K562 (cell line): ENCODE measurements around the gene FAM131C. TPM values are rescaled to one million over a fixed set of nuclear protein-coding genes. Genes with fewer than 3 reads are reported as not detected.
A peak's percentile ranks its signal among the peaks of the same experiment; 100 is the strongest.

ENCODE experiments used
- CBFA2T2 ChIP-seq: fragments of 450-650 bp; conservative IDR thresholded peaks from 2 replicates; pipeline ENCODE4 v1.6.1; 2017; ENCODE audit warnings: mild to moderate bottlenecking
- EHMT2 ChIP-seq: fragments of 450-650 bp; IDR thresholded peaks from 2 replicates; pipeline ENCODE4 v1.6.1; 2018; ENCODE audit warnings: antibody characterized with exemption
- EP300 ChIP-seq: IDR thresholded peaks from 2 replicates; pipeline ENCODE4 v1.6.1; 2012; ENCODE audit warnings: low read length, improper control_type of control experiment
- FOS ChIP-seq: IDR thresholded peaks from 3 replicates; pipeline ENCODE4 v1.6.1; 2011; ENCODE audit not compliant: insufficient read length; ENCODE audit errors: extremely low read depth
- FOXM1 ChIP-seq, 2 experiments: fragments of 450-650 bp in 1 of 2; sonication (generic) in 1 of 2; formaldehyde crosslinking in 1 of 2; IDR thresholded peaks; 2 replicates each; pipeline versions ENCODE4 v1.6.1 to v1.9.0; 2017 to 2022; ENCODE audit warnings: low read depth in 2 of 2, mild to moderate bottlenecking in 2 of 2, missing genetic modification reagents in 1 of 2, moderate library complexity in 1 of 2
- HDAC2 ChIP-seq: fragments of 450-650 bp; IDR thresholded peaks from 2 replicates; pipeline ENCODE4 v1.6.1; 2016; ENCODE audit warnings: mild to moderate bottlenecking
- HNRNPH1 ChIP-seq: fragments of 200-400 bp; formaldehyde crosslinking; optimal IDR thresholded peaks from 2 replicates; pipeline ENCODE3; 2017; ENCODE audit warnings: low read depth, mild to moderate bottlenecking, low read length, moderate library complexity
- HNRNPK ChIP-seq: fragments of 200-400 bp; formaldehyde crosslinking; IDR thresholded peaks from one replicate; pipeline ENCODE4 v1.6.1; 2018; ENCODE audit warnings: mild to moderate bottlenecking, low read depth, low read length; ENCODE audit not compliant: poor library complexity, severe bottlenecking
- MAZ ChIP-seq, 2 experiments: fragments of 450-650 bp in 1 of 2; sonication (generic) in 1 of 2; formaldehyde crosslinking; IDR thresholded peaks in 1 of 2; conservative IDR thresholded peaks in 1 of 2; 2 replicates each; pipeline versions ENCODE4 v1.4.0 to v1.5.0; 2020; ENCODE audit warnings: mild to moderate bottlenecking in 1 of 2, missing genetic modification reagents in 1 of 2
- MYBL2 ChIP-seq, 2 experiments: fragments of 450-650 bp in 1 of 2; sonication (generic) in 1 of 2; formaldehyde crosslinking in 1 of 2; IDR thresholded peaks; 2 replicates each; pipeline versions ENCODE4 v1.6.1 to v1.8.1; 2017 to 2022; ENCODE audit warnings: borderline replicate concordance in 1 of 2, inconsistent platforms in 1 of 2, low read depth in 1 of 2, mild to moderate bottlenecking in 1 of 2, missing genetic modification reagents in 1 of 2, moderate library complexity in 1 of 2
- NR2C2 ChIP-seq, 2 experiments: fragments of 200-800 bp in 1 of 2; sonication (Bioruptor generic) in 1 of 2; sonication (generic) in 1 of 2; formaldehyde crosslinking in 1 of 2; IDR thresholded peaks; 2 replicates each; pipeline versions ENCODE4 v1.6.1 to v1.8.0; 2016 to 2022; ENCODE audit warnings: mild to moderate bottlenecking in 1 of 2, missing compliant biosample characterization in 1 of 2, missing genetic modification characterization in 1 of 2, missing genetic modification reagents in 1 of 2
- PML ChIP-seq: IDR thresholded peaks from 2 replicates; pipeline ENCODE4 v1.6.1; 2012; ENCODE audit warnings: low read length, inconsistent platforms
- PTRF ChIP-seq: fragments of 450-650 bp; IDR thresholded peaks from 2 replicates; pipeline ENCODE4 v1.6.1; 2016; ENCODE audit warnings: mild to moderate bottlenecking, missing genetic modification characterization, missing compliant biosample characterization
- RBM34 ChIP-seq: fragments of 200-400 bp; formaldehyde crosslinking; IDR thresholded peaks from 2 replicates; pipeline ENCODE4 v1.6.1; 2018; ENCODE audit warnings: low read length, borderline replicate concordance; ENCODE audit not compliant: insufficient read depth
- RBM39 ChIP-seq: fragments of 200-400 bp; formaldehyde crosslinking; optimal IDR thresholded peaks from 2 replicates; pipeline ENCODE3; 2018; ENCODE audit warnings: low read depth, low read length
- RNF2 ChIP-seq: sonication (generic); IDR thresholded peaks from 2 replicates; pipeline ENCODE4 v1.6.1; 2016
- SETDB1 ChIP-seq: IDR thresholded peaks from one replicate; pipeline ENCODE4 v1.6.1; 2012; ENCODE audit warnings: low read length, control low read depth, inconsistent platforms
- SMARCA4 ChIP-seq: fragments of 450-650 bp; IDR thresholded peaks from 2 replicates; pipeline ENCODE4 v1.6.1; 2016
- SMARCB1 ChIP-seq: IDR thresholded peaks from 2 replicates; pipeline ENCODE4 v1.6.1; 2011; ENCODE audit warnings: improper control_type of control experiment, low read depth; ENCODE audit not compliant: insufficient read length
- TRIM28 ChIP-seq: fragments of 450-650 bp; IDR thresholded peaks from 2 replicates; pipeline ENCODE4 v1.6.1; 2017
- U2AF1 ChIP-seq: fragments of 200-400 bp; formaldehyde crosslinking; optimal IDR thresholded peaks from 2 replicates; pipeline ENCODE3; 2017; ENCODE audit warnings: mild to moderate bottlenecking, low read depth, low read length, moderate library complexity
- ZKSCAN1 ChIP-seq: fragments of 150-350 bp; IDR thresholded peaks from 2 replicates; pipeline ENCODE4 v1.6.1; 2016; ENCODE audit warnings: low read depth, low read length
- ZNF239 ChIP-seq: fragments of 250-450 bp; sonication (Bioruptor Pico); IDR thresholded peaks from 2 replicates; pipeline ENCODE4 v1.4.0; 2020; ENCODE audit warnings: mild to moderate bottlenecking
- ZNF395 ChIP-seq: fragments of 200-800 bp; sonication (Bioruptor generic); IDR thresholded peaks from 2 replicates; pipeline ENCODE4 v1.6.1; 2017; ENCODE audit warnings: missing genetic modification characterization, missing compliant biosample characterization
- ZNF699 ChIP-seq: fragments of 250-450 bp; sonication (Bioruptor Pico); IDR thresholded peaks from 2 replicates; pipeline ENCODE4 v1.8.0; 2021; ENCODE audit warnings: mild to moderate bottlenecking, moderate library complexity; ENCODE audit not compliant: insufficient replicate concordance
- ZNF764 ChIP-seq: fragments of 250-450 bp; sonication (Bioruptor Pico); IDR thresholded peaks from 2 replicates; pipeline ENCODE4 v1.4.0; 2020; ENCODE audit warnings: low read depth, mild to moderate bottlenecking, moderate library complexity
- ZNF79 ChIP-seq: fragments of 250-450 bp; sonication (Bioruptor Pico); IDR thresholded peaks from 2 replicates; pipeline ENCODE4 v1.4.0; 2020; ENCODE audit warnings: low read depth, mild to moderate bottlenecking, moderate library complexity
- polyA plus RNA-seq, 8 experiments: library from polyadenylated mRNA; depleted of rRNA in 4 of 8; stranded (reverse) in 5 of 8; unstranded in 3 of 8; fragments of >200 nt; fragmentation: Nextera tagmentation in 2 of 8; fragmentation: Illumina TruSeq in 1 of 8; extraction: Ambion mirVana in 2 of 8; extraction: Trizol in 1 of 8; gene quantifications; 2 replicates each; pipeline versions ENCODE4 v1.2.1 to v1.2.3, GENCODE V29; 2011 to 2014; ENCODE audit warnings: inconsistent platforms in 1 of 8, missing spikeins in 1 of 8
- total RNA-seq, 7 experiments: library from RNA; depleted of rRNA in 6 of 7; stranded (reverse); fragments of >200 nt in 6 of 7; fragmentation: Illumina TruSeq in 2 of 7; extraction: Trizol in 2 of 7; gene quantifications; 2 replicates each; pipeline versions ENCODE4 v1.2.1 to v1.2.3, GENCODE V29; 2011 to 2021; ENCODE audit warnings: low replicate concordance in 1 of 7
- TF ChIP-seq, protein P1 (sequence below), 2 experiments: fragments of 250-450 bp in 1 of 2; fragments of 450-650 bp in 1 of 2; sonication (Bioruptor Pico) in 1 of 2; IDR thresholded peaks; 2 replicates each; pipeline versions ENCODE4 v1.6.1 to v1.8.0; 2016 to 2021; ENCODE audit warnings: mild to moderate bottlenecking in 2 of 2, moderate library complexity in 2 of 2, missing compliant biosample characterization in 1 of 2, missing genetic modification characterization in 1 of 2

Gene FAM131C
- total and polyA plus RNA-seq, 9 of the 15 experiments (the other 6 are each of a cell fraction or from before 2014, with no cell fraction given), result 0.10 to 0.29 (median 0.16) TPM; not detected in 6

DNA sequence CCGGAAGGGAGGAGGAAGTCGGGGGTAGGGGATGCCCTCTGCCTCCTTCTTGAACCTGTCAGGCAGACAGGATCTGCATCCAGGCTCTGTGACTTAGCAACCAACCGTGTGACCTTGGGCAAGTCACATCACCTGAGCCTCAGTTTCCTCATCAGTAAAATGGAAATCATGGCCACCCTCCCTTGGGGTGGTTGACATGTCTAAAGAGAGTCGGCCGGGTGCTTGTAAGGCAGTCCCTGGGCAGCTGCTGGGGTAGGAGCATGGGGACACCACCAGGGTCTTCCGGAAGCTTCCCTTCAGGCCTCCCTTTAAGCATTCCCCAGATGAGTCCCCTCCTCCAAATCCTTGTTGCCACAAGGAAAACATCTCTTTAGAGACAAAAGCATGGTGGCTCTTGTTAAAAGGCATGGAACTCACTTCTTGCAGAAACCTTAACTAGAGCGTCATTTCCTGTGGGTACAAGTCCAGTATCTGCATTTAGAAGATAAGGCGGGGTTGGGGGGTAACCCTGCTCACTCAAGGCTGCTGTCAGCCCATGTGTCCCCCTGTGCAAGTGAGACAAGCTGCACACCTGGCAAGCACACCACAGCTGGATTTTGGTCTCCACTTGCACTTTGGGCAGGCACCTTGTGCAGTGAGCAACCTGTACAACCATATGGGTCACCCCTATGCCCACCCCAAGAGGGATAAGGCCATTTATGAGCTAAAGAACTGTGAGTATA lies 19.5 kb downstream of the FAM131C start (continued):
- peak; percentile 44; the same call in 1 of the 2 replicates for TF ChIP-seq ZKSCAN1
- no peak for TF ChIP-seq NR2C2 (CRISPR knock-in tag; IDR thresholded peaks at IDR 0.05)
- TF ChIP-seq NR2C2 (tag; IDR thresholded peaks at IDR 0.05), result no peak
- no peak for TF ChIP-seq RBM34
- TF ChIP-seq SMARCA4, result peak; percentile 82
- no peak for TF ChIP-seq HNRNPH1
- TF ChIP-seq SMARCB1, result no peak
- no peak for TF ChIP-seq EHMT2
- TF ChIP-seq CBFA2T2, result peak; percentile 97
- peak; percentile 84 for TF ChIP-seq ZNF239 (CRISPR knock-in tag)
- TF ChIP-seq HDAC2, result 0 out of 2 replicates have a peak, but pooled peaks have one; percentile 46
- TF ChIP-seq TRIM28, result no peak
- no peak for TF ChIP-seq ZNF699 (CRISPR knock-in tag)
- peak; percentile 73 for TF ChIP-seq PML
- no peak for TF ChIP-seq FOS
- no peak for TF ChIP-seq U2AF1
- TF ChIP-seq EP300, result peak; percentile 88
- no peak for TF ChIP-seq HNRNPK
- TF ChIP-seq FOXM1 (IDR thresholded peaks at IDR 0.05; ENCODE audit: low read depth), result peak; percentile 70
- no peak for TF ChIP-seq FOXM1 (CRISPR knock-in tag; IDR thresholded peaks at IDR 0.05; ENCODE audit: low read depth)
- no peak for TF ChIP-seq RBM39
- TF ChIP-seq RNF2, result no peak
- TF ChIP-seq MYBL2 (IDR thresholded peaks at IDR 0.05; ENCODE audit: low read depth), result no peak
- no peak for TF ChIP-seq MYBL2 (CRISPR knock-in tag; IDR thresholded peaks at IDR 0.05; ENCODE audit: borderline replicate concordance)
- TF ChIP-seq ZNF764, result no peak
- TF ChIP-seq ZNF79 (CRISPR knock-in tag), result no peak
- peak in 1 of 2 experiments; percentile 46; a peak in 1 of 4 replicates for TF ChIP-seq MAZ (CRISPR knock-in tag; conservative IDR thresholded peaks at IDR 0.05 in 1 of 2, IDR thresholded peaks at IDR 0.05 in 1 of 2)
- TF ChIP-seq ZNF395 (CRISPR knock-in tag), result peak; percentile 84; the same call in 1 of the 2 replicates
- TF ChIP-seq, protein P1, sequence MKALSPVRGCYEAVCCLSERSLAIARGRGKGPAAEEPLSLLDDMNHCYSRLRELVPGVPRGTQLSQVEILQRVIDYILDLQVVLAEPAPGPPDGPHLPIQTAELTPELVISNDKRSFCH (CRISPR knock-in tag; IDR thresholded peaks at IDR 0.05), result no peak
- TF ChIP-seq, protein P1 (tag; IDR thresholded peaks at IDR 0.05), result peak; percentile 77; the same call in 1 of the 2 replicates
- no peak for TF ChIP-seq PTRF (tag)
- TF ChIP-seq SETDB1, result no peak
